GM21390 (cell line): ENCODE data around the gene TMEM61.

Experiments used
- ATAC-seq: cut with Tn5 transposase; IDR thresholded peaks from one replicate; pipeline ENCODE4 v1.9.1; 2021; ENCODE audit not compliant: unreplicated experiment

Gene TMEM61

GRCh38 chr1:55037733-55038551 lies 57.5 kb downstream of the TMEM61 start:
- ATAC-seq, result no peak

GRCh38 chr1:55038552-55038838 lies 58.1 kb downstream of the TMEM61 start:
- ATAC-seq, result no peak

DNA sequence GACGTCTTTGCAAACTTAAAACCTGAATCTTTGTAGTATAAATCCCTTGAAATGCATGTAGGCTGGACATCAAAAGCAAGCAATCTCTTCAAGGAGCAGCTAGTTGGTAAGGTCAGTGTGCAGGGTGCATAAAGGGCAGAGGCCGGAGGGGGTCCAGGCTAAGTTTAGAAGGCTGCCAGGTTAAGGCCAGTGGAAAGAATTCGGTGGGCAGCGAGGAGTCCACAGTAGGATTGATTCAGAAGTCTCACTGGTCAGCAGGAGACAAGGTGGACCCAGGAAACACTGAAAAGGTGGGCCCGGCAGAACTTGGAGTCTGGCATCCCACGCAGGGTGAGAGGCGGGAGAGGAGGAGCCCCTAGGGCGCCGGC lies 58.5 kb downstream of the TMEM61 start:
- ATAC-seq, result no peak

DNA sequence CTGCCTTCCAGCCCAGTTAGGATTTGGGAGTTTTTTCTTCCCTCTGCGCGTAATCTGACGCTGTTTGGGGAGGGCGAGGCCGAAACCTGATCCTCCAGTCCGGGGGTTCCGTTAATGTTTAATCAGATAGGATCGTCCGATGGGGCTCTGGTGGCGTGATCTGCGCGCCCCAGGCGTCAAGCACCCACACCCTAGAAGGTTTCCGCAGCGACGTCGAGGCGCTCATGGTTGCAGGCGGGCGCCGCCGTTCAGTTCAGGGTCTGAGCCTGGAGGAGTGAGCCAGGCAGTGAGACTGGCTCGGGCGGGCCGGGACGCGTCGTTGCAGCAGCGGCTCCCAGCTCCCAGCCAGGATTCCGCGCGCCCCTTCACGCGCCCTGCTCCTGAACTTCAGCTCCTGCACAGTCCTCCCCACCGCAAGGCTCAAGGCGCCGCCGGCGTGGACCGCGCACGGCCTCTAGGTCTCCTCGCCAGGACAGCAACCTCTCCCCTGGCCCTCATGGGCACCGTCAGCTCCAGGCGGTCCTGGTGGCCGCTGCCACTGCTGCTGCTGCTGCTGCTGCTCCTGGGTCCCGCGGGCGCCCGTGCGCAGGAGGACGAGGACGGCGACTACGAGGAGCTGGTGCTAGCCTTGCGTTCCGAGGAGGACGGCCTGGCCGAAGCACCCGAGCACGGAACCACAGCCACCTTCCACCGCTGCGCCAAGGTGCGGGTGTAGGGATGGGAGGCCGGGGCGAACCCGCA lies 59.1 kb downstream of the TMEM61 start, which contains the start of gene PCSK9:
PCSK9 (plus strand) TSS at position 207 of the 741 bp plus-strand sequence; CDS start at position 497, 290 bp downstream.
- no peak for ATAC-seq

DNA sequence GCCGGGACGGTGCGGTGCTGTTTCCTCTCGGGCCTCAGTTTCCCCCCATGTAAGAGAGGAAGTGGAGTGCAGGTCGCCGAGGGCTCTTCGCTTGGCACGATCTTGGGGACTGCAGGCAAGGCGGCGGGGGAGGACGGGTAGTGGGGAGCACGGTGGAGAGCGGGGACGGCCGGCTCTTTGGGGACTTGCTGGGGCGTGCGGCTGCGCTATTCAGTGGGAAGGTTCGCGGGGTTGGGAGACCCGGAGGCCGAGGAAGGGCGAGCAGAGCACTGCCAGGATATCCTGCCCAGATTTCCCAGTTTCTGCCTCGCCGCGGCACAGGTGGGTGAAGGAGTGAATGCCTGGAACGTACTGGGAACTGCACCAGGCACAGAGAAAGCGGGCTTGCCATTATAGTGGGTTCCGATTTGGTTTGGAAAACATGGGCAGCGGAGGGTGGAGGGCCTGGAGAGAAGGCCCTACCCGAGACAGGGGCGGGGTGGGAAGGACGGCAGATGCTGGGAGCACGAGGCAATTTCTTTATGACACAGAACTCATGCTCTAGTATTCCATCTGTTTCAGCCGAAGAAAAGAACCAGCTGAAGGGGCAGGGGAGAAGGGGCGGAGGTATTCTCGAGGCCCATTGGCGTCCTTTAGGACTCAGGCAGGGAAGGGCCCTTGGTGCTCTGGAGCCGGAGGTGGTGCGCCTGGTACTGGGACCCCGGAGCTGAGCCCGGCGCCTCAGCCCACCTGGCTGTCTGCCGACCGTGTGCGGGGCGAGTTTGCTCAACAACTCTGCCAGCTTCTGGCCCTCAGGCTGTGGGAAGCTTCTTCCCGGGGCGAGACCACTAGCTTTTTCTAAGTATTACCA lies 59.9 kb downstream of the TMEM61 start:
- ATAC-seq, result no peak

- no peak for ATAC-seq
Observed at GRCh38 chr1:55040933-55041494, 60.6 kb downstream of the TMEM61 start.

GRCh38 chr1:55041613-55042012 lies 61.2 kb downstream of the TMEM61 start:
- ATAC-seq, result no peak
